ENCODE results near the gene CCDC81.
A peak's percentile ranks its signal among the peaks of the same experiment; 100 is the strongest.
"Not testable (repeated sequence)": the region's sequence is repeated elsewhere in the genome, so short reads cannot be mapped to it uniquely, and the experiment has no call there.

Gene CCDC81

GRCh38 chr11:86355256-86355655 lies 19.4 kb upstream of the CCDC81 start:
- no peaks in the 10 kb centered on the region for H3K36me3 ChIP-seq

GRCh38 chr11:86357412-86357811 lies 17.3 kb upstream of the CCDC81 start:
- H3K4me3 ChIP-seq; DNase-seq; H3K36me3 ChIP-seq; intact Hi-C loops (cut with DNase I; ENCODE audit: low total_unique reads); H3K27me3 ChIP-seq; H3K27ac ChIP-seq; H3K4me1 ChIP-seq; H3K9me3 ChIP-seq: not testable (repeated sequence)

More at GRCh38 chr11:86355256-86355655, 19.4 kb upstream of the CCDC81 start:
- intact Hi-C loops (cut with DNase I; ENCODE audit: low total_unique reads) = no loop called here
- H3K4me1 ChIP-seq = no peaks in the 10 kb centered on the region
- no peak for TF ChIP-seq CTCF (IDR thresholded peaks at IDR 0.05)
- no peak overlapping the region for H3K4me3 ChIP-seq
- H3K27ac ChIP-seq = no peak overlapping the region
- no peak for DNase-seq
- no peaks in the 10 kb centered on the region for H3K27me3 ChIP-seq
- H3K9me3 ChIP-seq = no peaks in the 10 kb centered on the region

GRCh38 chr11:86358720-86359119 lies 16.0 kb upstream of the CCDC81 start:
- H3K27ac ChIP-seq = no peak overlapping the region
- DNase-seq = no peak
- H3K4me3 ChIP-seq = no peak overlapping the region
- H3K4me1 ChIP-seq = no peaks in the 10 kb centered on the region
- no peak for TF ChIP-seq CTCF (IDR thresholded peaks at IDR 0.05)
- no peaks in the 10 kb centered on the region for H3K36me3 ChIP-seq
- intact Hi-C loops (cut with DNase I; ENCODE audit: low total_unique reads) = no loop called here
- H3K9me3 ChIP-seq = no peaks in the 10 kb centered on the region
- no peaks in the 10 kb centered on the region for H3K27me3 ChIP-seq

- H3K4me1 ChIP-seq = no peaks in the 10 kb centered on the region
- no peak overlapping the region for H3K4me3 ChIP-seq
- H3K36me3 ChIP-seq = no peaks in the 10 kb centered on the region
- no peak for DNase-seq
- H3K27ac ChIP-seq = no peak overlapping the region
- TF ChIP-seq CTCF (IDR thresholded peaks at IDR 0.05) = peak; percentile 20 to 32
- intact Hi-C loops (cut with DNase I; ENCODE audit: low total_unique reads) = no loop called here
- no peaks in the 10 kb centered on the region for H3K27me3 ChIP-seq
- no peaks in the 10 kb centered on the region for H3K9me3 ChIP-seq
Observed at GRCh38 chr11:86360775-86361395, 13.8 kb upstream of the CCDC81 start.

- Histone ChIP-seq H3K27ac (no peak overlapping the region), H3K4me1 (no peaks in the 10 kb centered on the region), H3K9me3 (no peaks in the 10 kb centered on the region), H3K36me3 (no peaks in the 10 kb centered on the region), H3K4me3 (no peak overlapping the region), H3K27me3 (no peaks in the 10 kb centered on the region)
- DNase-seq = no peak
- TF ChIP-seq CTCF (IDR thresholded peaks at IDR 0.05) = no peak
- intact Hi-C loops (cut with DNase I; ENCODE audit: low total_unique reads) = no loop called here
Observed at GRCh38 chr11:86363424-86363823, 11.3 kb upstream of the CCDC81 start.

- H3K27ac ChIP-seq = no peak overlapping the region
- no peaks in the 10 kb centered on the region for H3K36me3 ChIP-seq
- no peaks in the 10 kb centered on the region for H3K9me3 ChIP-seq
- DNase-seq = no peak
- H3K27me3 ChIP-seq = no peaks in the 10 kb centered on the region
- intact Hi-C loops (cut with DNase I; ENCODE audit: low total_unique reads) = no loop called here
- TF ChIP-seq CTCF (IDR thresholded peaks at IDR 0.05) = no peak
- no peak overlapping the region for H3K4me3 ChIP-seq
- H3K4me1 ChIP-seq = no peaks in the 10 kb centered on the region
Observed at GRCh38 chr11:86365546-86365945, 9.1 kb upstream of the CCDC81 start.
